HL-60 (cell line): Measurements from ENCODE around the gene MARK1.

Experiments used
- CTCF ChIP-seq: IDR thresholded peaks from one replicate; pipeline ENCODE4 v1.5.1; 2011; ENCODE audit warnings: low read length, control low read depth, inconsistent platforms; ENCODE audit not compliant: insufficient read depth
- GABPA ChIP-seq: IDR thresholded peaks from 2 replicates; pipeline ENCODE4 v1.6.1; 2012; ENCODE audit warnings: low read depth
- POLR2AphosphoS5 ChIP-seq: IDR thresholded peaks from 2 replicates; pipeline ENCODE4 v1.6.1; 2012; ENCODE audit warnings: low read depth
- REST ChIP-seq: IDR thresholded peaks from 2 replicates; pipeline ENCODE4 v1.6.1; 2012; ENCODE audit warnings: low read depth; ENCODE audit not compliant: insufficient replicate concordance
- SPI1 ChIP-seq: IDR thresholded peaks from 2 replicates; pipeline ENCODE4 v1.6.1; 2012; ENCODE audit warnings: low read depth, mild to moderate bottlenecking, borderline replicate concordance

- TF ChIP-seq CTCF (no peak), REST (no peak), POLR2AphosphoS5 (no peak), GABPA (no peak), SPI1 (no peak)
Measured at GRCh38 chr1:220697326-220697725, 169.4 kb downstream of the MARK1 start.
